Stimulated activated naive CD8-positive, alpha-beta T cell treated with anti-CD3 and anti-CD28 coated beads, Interleukin-15, amount 100 ng/mL, for 72 hours (primary cell): Measurements from ENCODE around the gene BCL2L11.

Experiments
- ATAC-seq: fragments of 150-1000 bp; cut with Tn5 transposase; 2 replicates; pipeline ENCODE4 v1.10.0; 2021; ENCODE audit warnings: mild to moderate bottlenecking, moderate library complexity
- DNase-seq, 2 donors: peaks; one replicate each; pipeline ENCODE4 v3.0.0; 2021 to 2022
- H3K27ac Mint-ChIP-seq, 2 donors: one replicate each; pipeline ENCODE4 v1.8.0; 2022; ENCODE audit warnings: mild to moderate bottlenecking in 2 of 2, mixed read lengths in 2 of 2, moderate library complexity in 2 of 2
- H3K27me3 Mint-ChIP-seq: one replicate; pipeline ENCODE4 v1.8.0; 2022; ENCODE audit warnings: mixed read lengths
- H3K4me1 Mint-ChIP-seq: one replicate; pipeline ENCODE4 v1.8.0; 2022; ENCODE audit warnings: mild to moderate bottlenecking, mixed read lengths
- H3K4me3 Mint-ChIP-seq, 2 donors: one replicate each; pipeline ENCODE4 v1.8.0; 2022; ENCODE audit warnings: mild to moderate bottlenecking in 2 of 2, mixed read lengths in 2 of 2, moderate library complexity in 1 of 2
- H3K9me3 Mint-ChIP-seq, 2 donors: one replicate each; pipeline ENCODE4 v1.8.0; 2022; ENCODE audit warnings: mixed read lengths in 2 of 2

Gene BCL2L11

GRCh38 chr2:111111101-111111755 lies 9.5 kb upstream of the BCL2L11 start:
- peaks cover 56% of the 10 kb centered on the region for H3K27me3 Mint-ChIP-seq

GRCh38 chr2:111113838-111114237 lies 6.9 kb upstream of the BCL2L11 start:
- DNase-seq (no peak), ATAC-seq (no peak)
- H3K4me1 Mint-ChIP-seq: peaks cover 48% of the 10 kb centered on the region
- no peaks in the 10 kb centered on the region for H3K9me3 Mint-ChIP-seq
- H3K4me3 Mint-ChIP-seq: no peak overlapping the region
- H3K27ac Mint-ChIP-seq: no peak overlapping the region
- H3K27me3 Mint-ChIP-seq: peaks cover 61% of the 10 kb centered on the region

More at GRCh38 chr2:111111101-111111755, 9.5 kb upstream of the BCL2L11 start:
- no peak overlapping the region for H3K27ac Mint-ChIP-seq
- no peaks in the 10 kb centered on the region for H3K9me3 Mint-ChIP-seq
- H3K4me3 Mint-ChIP-seq: no peak overlapping the region
- ATAC-seq (peak; percentile 34), DNase-seq (no peak)
- peaks cover 21% of the 10 kb centered on the region for H3K4me1 Mint-ChIP-seq

DNA sequence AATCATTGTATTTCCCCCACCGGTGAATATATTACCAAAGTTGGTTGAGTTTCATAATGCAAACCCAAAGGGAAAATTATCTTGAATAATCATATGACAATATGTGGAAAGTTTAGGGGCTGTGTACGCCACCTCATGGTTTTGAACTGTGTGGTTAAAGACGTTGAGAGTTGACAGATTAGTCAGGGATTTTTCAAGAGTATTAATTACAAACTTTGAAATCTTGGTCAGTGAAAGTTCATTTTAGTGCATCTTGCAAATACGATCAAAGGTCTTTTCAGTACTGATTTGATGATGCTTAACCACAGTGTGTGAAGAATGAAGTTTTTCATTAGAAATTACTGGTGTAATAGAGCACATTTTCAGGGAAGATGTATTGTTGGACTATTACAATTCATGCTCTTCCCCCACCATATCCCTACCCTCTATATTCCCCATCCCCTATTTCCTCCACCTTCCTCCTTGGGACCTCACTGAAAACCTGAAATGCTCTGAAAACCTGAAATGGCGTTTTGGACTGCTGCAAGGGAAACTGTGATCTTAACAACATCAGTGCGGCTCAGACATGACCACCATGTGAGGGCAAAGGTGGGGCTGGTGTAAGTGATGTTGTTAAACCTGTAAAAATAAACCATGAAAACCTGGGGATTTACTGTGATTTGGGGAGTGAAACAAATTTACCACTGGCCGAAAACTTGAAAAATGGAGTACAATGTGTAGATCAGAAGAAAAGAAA lies 4.5 kb upstream of the BCL2L11 start:
- ATAC-seq: peak; percentile 63
- peak; percentile 65 to 74 for DNase-seq
- peak overlapping the region; percentile 50 to 84 for H3K27ac Mint-ChIP-seq
- no peaks in the 10 kb centered on the region for H3K9me3 Mint-ChIP-seq
- peak overlapping the region; percentile 74 to 86 for H3K4me3 Mint-ChIP-seq
- peaks cover 63% of the 10 kb centered on the region for H3K27me3 Mint-ChIP-seq
- peaks cover 55% of the 10 kb centered on the region for H3K4me1 Mint-ChIP-seq

DNA sequence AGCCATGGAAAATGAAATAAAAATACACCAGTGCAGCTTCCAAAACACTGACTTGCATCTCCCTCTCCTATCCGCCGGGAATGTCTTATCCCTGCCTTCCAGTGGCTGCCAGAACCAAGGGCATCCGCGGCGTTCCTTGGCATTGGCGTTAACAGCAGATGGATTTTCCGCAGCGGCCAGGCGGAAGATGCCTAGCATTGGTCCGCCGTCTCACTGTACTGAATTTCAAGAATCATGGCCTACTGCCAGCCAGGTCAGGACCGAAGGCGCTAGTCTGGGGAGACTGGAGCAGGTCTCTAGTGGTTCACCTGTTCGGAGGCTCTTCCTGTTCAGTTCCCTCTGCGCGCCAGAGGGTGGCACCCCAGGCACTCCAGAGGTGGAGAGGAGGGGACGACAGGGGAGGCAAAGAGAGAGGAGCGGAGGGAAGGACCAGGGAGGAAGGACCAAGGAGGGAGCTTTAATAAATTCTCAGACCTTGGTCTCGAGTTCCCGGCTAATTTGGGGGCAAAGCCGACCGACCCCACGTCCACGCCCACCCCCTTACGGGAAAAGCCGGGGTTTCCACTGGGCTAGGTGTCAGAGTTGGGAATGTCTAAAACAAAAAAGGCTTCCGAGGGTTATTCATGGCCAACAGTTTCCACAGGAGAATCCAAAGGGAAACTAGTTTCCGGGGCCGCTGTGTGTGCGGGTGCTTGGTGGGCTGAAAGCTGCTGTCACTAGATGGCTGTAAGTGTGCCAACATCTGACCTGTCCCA lies 3.7 kb upstream of the BCL2L11 start:
- peak overlapping the region; percentile 74 to 86 for H3K4me3 Mint-ChIP-seq
- peaks cover 56% of the 10 kb centered on the region for H3K4me1 Mint-ChIP-seq
- H3K27me3 Mint-ChIP-seq: peaks cover 62% of the 10 kb centered on the region
- peak; percentile 61 for ATAC-seq
- DNase-seq: peak; percentile 70 to 84
- peak overlapping the region in 1 of 2 donors; percentile 35 for H3K27ac Mint-ChIP-seq
- H3K9me3 Mint-ChIP-seq: no peaks in the 10 kb centered on the region

DNA sequence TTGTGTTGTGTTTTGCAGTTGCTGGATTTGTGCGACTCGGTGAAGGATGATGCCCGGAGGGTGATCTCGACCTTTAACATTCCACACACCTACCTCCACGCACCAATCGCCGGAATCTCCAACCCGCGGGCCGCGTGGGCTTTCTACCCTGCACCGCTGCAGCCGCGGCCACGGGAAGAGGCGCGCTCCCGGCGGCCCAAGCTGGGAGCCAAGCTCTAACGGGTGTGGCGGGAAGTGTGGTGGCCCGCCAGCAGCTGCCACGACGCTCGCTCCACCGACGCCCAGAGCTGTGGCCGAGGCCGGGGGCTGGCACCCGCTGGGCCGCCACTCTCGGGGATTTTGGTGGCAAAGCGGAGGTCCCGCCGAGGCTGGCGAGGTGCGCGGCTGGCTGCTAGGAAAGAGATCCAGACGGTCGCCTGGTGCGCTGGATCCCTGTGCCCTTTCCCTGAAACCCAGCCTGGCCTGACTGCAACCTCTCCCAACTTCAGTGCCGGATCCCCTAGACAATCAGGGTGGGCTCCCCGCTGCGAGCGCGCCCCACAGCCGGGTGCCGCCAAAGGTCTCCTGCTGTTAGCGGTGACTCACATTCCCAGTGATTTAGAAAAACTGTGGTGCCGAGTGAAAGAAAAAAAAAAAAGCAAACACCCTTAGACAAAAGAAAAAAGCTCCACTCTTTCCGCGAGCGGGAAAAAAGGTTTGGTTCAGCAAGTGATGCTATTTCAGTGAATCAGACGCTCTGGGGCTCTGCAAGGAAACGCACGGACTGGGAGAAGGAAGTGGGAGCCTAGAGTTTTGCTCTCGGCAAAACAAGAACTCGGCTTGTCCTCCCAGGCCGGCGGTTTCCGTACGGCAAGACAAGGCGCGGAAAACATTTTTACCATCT lies 2.9 kb upstream of the BCL2L11 start:
- H3K9me3 Mint-ChIP-seq: no peaks in the 10 kb centered on the region
- peaks cover 57% of the 10 kb centered on the region for H3K4me1 Mint-ChIP-seq
- H3K27me3 Mint-ChIP-seq: peaks cover 53% of the 10 kb centered on the region
- no peak overlapping the region for H3K27ac Mint-ChIP-seq
- DNase-seq (peak; percentile 39 to 45), ATAC-seq (no peak)
- peak overlapping the region; percentile 86 to 88 for H3K4me3 Mint-ChIP-seq

DNA sequence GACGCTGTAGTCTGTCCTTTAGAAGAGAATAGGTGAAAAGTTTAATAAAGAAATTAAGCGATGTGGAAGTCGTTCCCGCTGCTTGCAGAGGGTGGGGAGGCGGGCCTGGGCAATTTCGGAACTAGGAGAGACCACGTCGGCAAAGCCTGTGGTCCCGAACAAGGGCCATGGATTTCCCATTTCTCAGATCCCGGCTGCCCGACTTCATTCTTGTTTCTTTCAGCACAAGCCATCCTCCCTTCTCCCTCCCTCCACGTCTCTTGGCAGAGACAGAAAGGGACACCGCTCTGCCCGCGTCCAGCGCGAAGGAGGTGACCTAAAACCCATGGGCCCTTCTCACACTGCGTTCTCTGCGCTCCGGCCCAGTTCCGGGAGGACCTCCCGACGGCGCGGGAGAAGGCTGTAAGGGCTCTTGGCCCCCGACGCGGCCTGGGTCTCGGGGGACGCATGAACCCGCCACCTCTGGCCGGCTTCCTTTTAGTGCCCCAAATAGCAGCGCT lies 2.2 kb upstream of the BCL2L11 start:
- DNase-seq: peak in 1 of 2 donors; percentile 29
- peaks cover 46% of the 10 kb centered on the region for H3K27me3 Mint-ChIP-seq
- H3K4me1 Mint-ChIP-seq: peaks cover 63% of the 10 kb centered on the region
- peak overlapping the region; percentile 86 to 88 for H3K4me3 Mint-ChIP-seq
- no peaks in the 10 kb centered on the region for H3K9me3 Mint-ChIP-seq
- ATAC-seq: no peak
- H3K27ac Mint-ChIP-seq: peak overlapping the region in 1 of 2 donors; percentile 30

- DNase-seq (peak; percentile 39 to 53), ATAC-seq (no peak)
- H3K4me3 Mint-ChIP-seq: peak overlapping the region; percentile 86 to 88
- H3K27me3 Mint-ChIP-seq: peaks cover 40% of the 10 kb centered on the region
- peak overlapping the region; percentile 30 to 90 for H3K27ac Mint-ChIP-seq
- no peaks in the 10 kb centered on the region for H3K9me3 Mint-ChIP-seq
- peaks cover 68% of the 10 kb centered on the region for H3K4me1 Mint-ChIP-seq
Observed at GRCh38 chr2:111118981-111119821, 1.5 kb upstream of the BCL2L11 start.

GRCh38 chr2:111119822-111120252 lies 877 bp upstream of the BCL2L11 start:
- peaks cover 35% of the 10 kb centered on the region for H3K27me3 Mint-ChIP-seq
- DNase-seq (no peak), ATAC-seq (no peak)
- H3K27ac Mint-ChIP-seq: peak overlapping the region; percentile 81 to 90
- H3K9me3 Mint-ChIP-seq: no peaks in the 10 kb centered on the region
- H3K4me1 Mint-ChIP-seq: peaks cover 68% of the 10 kb centered on the region
- H3K4me3 Mint-ChIP-seq: peak overlapping the region; percentile 86 to 88

DNA sequence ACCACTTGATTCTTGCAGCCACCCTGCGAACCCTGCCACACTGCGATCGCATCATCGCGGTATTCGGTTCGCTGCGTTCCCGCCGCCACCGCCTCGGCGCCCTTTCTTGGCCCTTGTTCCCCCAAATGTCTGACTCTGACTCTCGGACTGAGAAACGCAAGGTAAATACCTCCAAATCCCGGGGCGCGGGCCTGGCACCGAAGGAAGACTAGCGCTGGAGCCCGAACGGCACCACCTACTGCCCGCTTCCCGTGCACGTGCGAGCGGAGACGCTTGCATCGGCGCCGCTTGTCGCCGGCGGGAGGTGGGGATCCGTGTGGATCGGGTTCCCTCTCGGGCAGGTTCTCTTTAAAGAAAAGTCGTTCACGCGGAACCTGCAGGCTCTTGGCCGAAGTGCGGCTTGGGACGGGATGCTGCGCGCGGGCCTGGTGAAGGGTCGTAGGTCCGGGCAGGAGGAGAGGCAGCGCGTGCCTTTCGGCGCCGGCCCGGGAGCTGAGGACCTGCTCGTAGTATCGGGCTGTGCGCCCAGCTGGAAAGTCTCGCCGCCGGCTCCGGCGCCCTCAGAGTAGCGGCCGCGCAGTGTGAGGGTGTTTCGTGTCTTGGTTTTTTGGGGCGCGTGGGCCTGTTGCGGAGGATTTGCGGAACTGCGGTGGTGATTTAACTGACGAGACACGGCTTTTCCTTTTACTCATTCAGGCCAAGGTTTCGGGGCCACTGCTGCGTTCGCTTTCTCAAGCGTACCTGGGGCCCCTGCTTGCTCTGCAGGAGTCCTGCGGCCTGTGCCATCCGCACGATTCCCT lies 514 bp downstream of the BCL2L11 start:
- Mint-ChIP-seq H3K27ac (peak overlapping the region; percentile 86 to 96), H3K4me3 (peak overlapping the region; percentile 91 to 97), H3K9me3 (no peaks in the 10 kb centered on the region), H3K4me1 (peaks cover 61% of the 10 kb centered on the region), H3K27me3 (peaks cover 35% of the 10 kb centered on the region)
- peak; percentile 65 to 67 for DNase-seq
- peak; percentile 7 for ATAC-seq

- DNase-seq (peak; percentile 81 to 85), ATAC-seq (peak; percentile 51)
- Mint-ChIP-seq H3K4me1 (peaks cover 61% of the 10 kb centered on the region), H3K27ac (peak overlapping the region; percentile 47 to 96), H3K9me3 (no peaks in the 10 kb centered on the region), H3K27me3 (peaks cover 33% of the 10 kb centered on the region), H3K4me3 (peak overlapping the region; percentile 91 to 97)
Observed at GRCh38 chr2:111121828-111122630, 1.3 kb downstream of the BCL2L11 start.

- DNase-seq: peak; percentile 34 to 36
- H3K27ac Mint-ChIP-seq: peak overlapping the region in 1 of 2 donors; percentile 59
Observed at GRCh38 chr2:111122631-111123421, 2.1 kb downstream of the BCL2L11 start.

GRCh38 chr2:111123751-111124150 lies 3.0 kb downstream of the BCL2L11 start:
- no peak for DNase-seq
- Mint-ChIP-seq H3K4me3 (peak overlapping the region; percentile 18 to 85), H3K27ac (no peak overlapping the region), H3K9me3 (no peaks in the 10 kb centered on the region), H3K4me1 (peaks cover 57% of the 10 kb centered on the region), H3K27me3 (peaks cover 16% of the 10 kb centered on the region)
- no peak for ATAC-seq

More at GRCh38 chr2:111122631-111123421, 2.1 kb downstream of the BCL2L11 start:
- H3K9me3 Mint-ChIP-seq: no peaks in the 10 kb centered on the region
- no peak for ATAC-seq
- H3K4me1 Mint-ChIP-seq: peaks cover 59% of the 10 kb centered on the region
- peaks cover 25% of the 10 kb centered on the region for H3K27me3 Mint-ChIP-seq
- H3K4me3 Mint-ChIP-seq: peak overlapping the region; percentile 91 to 97
